Rectal smooth muscle tissue (tissue), 1 donor: ENCODE results near the gene ASB6.
A peak's percentile ranks its signal among the peaks of the same experiment; 100 is the strongest.

ENCODE experiments used
- H3K27ac ChIP-seq: one replicate; pipeline ENCODE4 v1.7.0; 2013; ENCODE audit warnings: low read depth, low read length, inconsistent platforms
- H3K27me3 ChIP-seq: one replicate; pipeline ENCODE4 v1.7.0; 2013; ENCODE audit warnings: low read length; ENCODE audit not compliant: control insufficient read depth, insufficient read depth
- H3K36me3 ChIP-seq: one replicate; pipeline ENCODE4 v1.7.0; 2013; ENCODE audit warnings: low read length; ENCODE audit not compliant: control insufficient read depth, insufficient read depth
- H3K4me1 ChIP-seq: one replicate; pipeline ENCODE4 v1.7.0; 2013; ENCODE audit warnings: low read length; ENCODE audit not compliant: control insufficient read depth, insufficient read depth
- H3K4me3 ChIP-seq: one replicate; pipeline ENCODE4 v1.7.0; 2013; ENCODE audit warnings: low read length
- H3K9ac ChIP-seq: one replicate; pipeline ENCODE4 v1.7.0; 2013; ENCODE audit warnings: low read length

ASB6 gene

GRCh38 chr9:129614932-129615331 lies 27.0 kb downstream of the ASB6 start:
- Histone ChIP-seq H3K4me1 (peaks cover 3% of the 10 kb centered on the region), H3K27ac (no peak overlapping the region), H3K4me3 (no peak overlapping the region), H3K9ac (no peak overlapping the region), H3K36me3 (no peaks in the 10 kb centered on the region), H3K27me3 (no peaks in the 10 kb centered on the region)

- Histone ChIP-seq H3K9ac (no peak overlapping the region), H3K4me3 (no peak overlapping the region), H3K36me3 (no peaks in the 10 kb centered on the region), H3K27ac (no peak overlapping the region), H3K27me3 (no peaks in the 10 kb centered on the region), H3K4me1 (peaks cover 3% of the 10 kb centered on the region)
Measured at GRCh38 chr9:129613520-129614175, 28.3 kb downstream of the ASB6 start.

GRCh38 chr9:129612815-129613519 lies 29.0 kb downstream of the ASB6 start:
- no peaks in the 10 kb centered on the region for H3K27me3 ChIP-seq
- H3K4me1 ChIP-seq = peaks cover 3% of the 10 kb centered on the region
- no peaks in the 10 kb centered on the region for H3K36me3 ChIP-seq
- H3K4me3 ChIP-seq = no peak overlapping the region
- no peak overlapping the region for H3K9ac ChIP-seq
- H3K27ac ChIP-seq = peak overlapping the region; percentile 43

- H3K4me3 ChIP-seq = no peak overlapping the region
- H3K27ac ChIP-seq = no peak overlapping the region
- H3K27me3 ChIP-seq = no peaks in the 10 kb centered on the region
- no peak overlapping the region for H3K9ac ChIP-seq
- H3K4me1 ChIP-seq = peaks cover 3% of the 10 kb centered on the region
- H3K36me3 ChIP-seq = no peaks in the 10 kb centered on the region
Measured at GRCh38 chr9:129612123-129612522, 29.8 kb downstream of the ASB6 start.

GRCh38 chr9:129611307-129611800 lies 30.6 kb downstream of the ASB6 start:
- H3K27me3 ChIP-seq = no peaks in the 10 kb centered on the region
- peaks cover 3% of the 10 kb centered on the region for H3K4me1 ChIP-seq
- no peaks in the 10 kb centered on the region for H3K36me3 ChIP-seq
- no peak overlapping the region for H3K27ac ChIP-seq
- no peak overlapping the region for H3K4me3 ChIP-seq
- H3K9ac ChIP-seq = no peak overlapping the region

- Histone ChIP-seq H3K4me3 (peak overlapping the region; percentile 77), H3K36me3 (no peaks in the 10 kb centered on the region), H3K27ac (peak overlapping the region; percentile 80), H3K9ac (peak overlapping the region; percentile 82), H3K27me3 (no peaks in the 10 kb centered on the region), H3K4me1 (peaks cover 3% of the 10 kb centered on the region)
Measured at GRCh38 chr9:129610473-129611306, 31.3 kb downstream of the ASB6 start.

GRCh38 chr9:129610213-129610472 lies 31.8 kb downstream of the ASB6 start:
- Histone ChIP-seq H3K36me3 (no peaks in the 10 kb centered on the region), H3K27ac (peak overlapping the region; percentile 80), H3K27me3 (no peaks in the 10 kb centered on the region), H3K4me1 (peaks cover 3% of the 10 kb centered on the region), H3K4me3 (peak overlapping the region; percentile 77), H3K9ac (no peak overlapping the region)

GRCh38 chr9:129609486-129610212 lies 32.3 kb downstream of the ASB6 start:
- Histone ChIP-seq H3K9ac (peak overlapping the region; percentile 32), H3K4me1 (peaks cover 3% of the 10 kb centered on the region), H3K4me3 (peak overlapping the region; percentile 51), H3K36me3 (no peaks in the 10 kb centered on the region), H3K27me3 (no peaks in the 10 kb centered on the region), H3K27ac (peak overlapping the region; percentile 61)

GRCh38 chr9:129608561-129609481 lies 33.1 kb downstream of the ASB6 start:
- no peaks in the 10 kb centered on the region for H3K27me3 ChIP-seq
- H3K36me3 ChIP-seq = no peaks in the 10 kb centered on the region
- H3K4me1 ChIP-seq = peaks cover 3% of the 10 kb centered on the region
- peak overlapping the region; percentile 22 for H3K27ac ChIP-seq
- no peak overlapping the region for H3K4me3 ChIP-seq
- H3K9ac ChIP-seq = peak overlapping the region; percentile 4

GRCh38 chr9:129607027-129607387 lies 34.9 kb downstream of the ASB6 start:
- Histone ChIP-seq H3K4me3 (no peak overlapping the region), H3K27me3 (no peaks in the 10 kb centered on the region), H3K36me3 (no peaks in the 10 kb centered on the region), H3K4me1 (peaks cover 3% of the 10 kb centered on the region), H3K9ac (no peak overlapping the region), H3K27ac (no peak overlapping the region)

- H3K9ac ChIP-seq = no peak overlapping the region
- no peak overlapping the region for H3K4me3 ChIP-seq
- peaks cover 3% of the 10 kb centered on the region for H3K4me1 ChIP-seq
- H3K27me3 ChIP-seq = no peaks in the 10 kb centered on the region
- H3K27ac ChIP-seq = no peak overlapping the region
- no peaks in the 10 kb centered on the region for H3K36me3 ChIP-seq
Measured at GRCh38 chr9:129606161-129607026, 35.6 kb downstream of the ASB6 start.
